Measurements from ENCODE around the gene RHOF.

The RHOF gene

GRCh38 chr12:121776190-121777098 lies 17.0 kb downstream of the RHOF start:
- peak; percentile 71 for DNase-seq (ENCODE audit: low read depth in 2 of 2)
- TF ChIP-seq, protein P1, sequence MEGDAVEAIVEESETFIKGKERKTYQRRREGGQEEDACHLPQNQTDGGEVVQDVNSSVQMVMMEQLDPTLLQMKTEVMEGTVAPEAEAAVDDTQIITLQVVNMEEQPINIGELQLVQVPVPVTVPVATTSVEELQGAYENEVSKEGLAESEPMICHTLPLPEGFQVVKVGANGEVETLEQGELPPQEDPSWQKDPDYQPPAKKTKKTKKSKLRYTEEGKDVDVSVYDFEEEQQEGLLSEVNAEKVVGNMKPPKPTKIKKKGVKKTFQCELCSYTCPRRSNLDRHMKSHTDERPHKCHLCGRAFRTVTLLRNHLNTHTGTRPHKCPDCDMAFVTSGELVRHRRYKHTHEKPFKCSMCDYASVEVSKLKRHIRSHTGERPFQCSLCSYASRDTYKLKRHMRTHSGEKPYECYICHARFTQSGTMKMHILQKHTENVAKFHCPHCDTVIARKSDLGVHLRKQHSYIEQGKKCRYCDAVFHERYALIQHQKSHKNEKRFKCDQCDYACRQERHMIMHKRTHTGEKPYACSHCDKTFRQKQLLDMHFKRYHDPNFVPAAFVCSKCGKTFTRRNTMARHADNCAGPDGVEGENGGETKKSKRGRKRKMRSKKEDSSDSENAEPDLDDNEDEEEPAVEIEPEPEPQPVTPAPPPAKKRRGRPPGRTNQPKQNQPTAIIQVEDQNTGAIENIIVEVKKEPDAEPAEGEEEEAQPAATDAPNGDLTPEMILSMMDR (IDR thresholded peaks at IDR 0.05; ENCODE audit: low read depth, low read length) = peak; percentile 88
- H3K4me3 ChIP-seq (replicated peaks in 1 of 2; ENCODE audit: low read depth in 2 of 2, low read length in 2 of 2) = no peak overlapping the region

DNA sequence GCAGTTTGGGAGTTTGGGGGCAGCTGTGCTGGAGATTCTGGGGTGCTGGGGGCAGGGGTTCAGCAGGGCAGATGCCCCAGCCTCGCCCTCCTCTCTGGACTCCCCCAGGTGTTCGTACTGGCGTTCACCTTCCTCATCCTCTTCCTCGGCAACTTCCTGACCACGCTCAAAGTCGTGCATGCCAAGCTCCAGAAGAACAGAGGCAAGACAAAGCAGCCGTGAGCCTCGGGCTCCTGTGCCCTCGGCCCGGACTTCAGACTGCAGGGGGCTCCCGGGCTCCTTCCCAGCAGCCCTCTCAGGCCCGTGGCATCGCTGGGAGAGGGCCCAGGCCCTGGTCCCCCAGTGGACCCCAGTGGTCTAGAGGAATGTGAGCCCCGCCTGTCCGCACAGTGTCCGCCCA lies 18.0 kb downstream of the RHOF start:
- TF ChIP-seq, protein P1 (IDR thresholded peaks at IDR 0.05; ENCODE audit: low read depth, low read length) = no peak
- DNase-seq (ENCODE audit: low read depth in 2 of 2) = no peak
- H3K4me3 ChIP-seq (replicated peaks in 1 of 2; ENCODE audit: low read depth in 2 of 2, low read length in 2 of 2) = no peak overlapping the region

DNA sequence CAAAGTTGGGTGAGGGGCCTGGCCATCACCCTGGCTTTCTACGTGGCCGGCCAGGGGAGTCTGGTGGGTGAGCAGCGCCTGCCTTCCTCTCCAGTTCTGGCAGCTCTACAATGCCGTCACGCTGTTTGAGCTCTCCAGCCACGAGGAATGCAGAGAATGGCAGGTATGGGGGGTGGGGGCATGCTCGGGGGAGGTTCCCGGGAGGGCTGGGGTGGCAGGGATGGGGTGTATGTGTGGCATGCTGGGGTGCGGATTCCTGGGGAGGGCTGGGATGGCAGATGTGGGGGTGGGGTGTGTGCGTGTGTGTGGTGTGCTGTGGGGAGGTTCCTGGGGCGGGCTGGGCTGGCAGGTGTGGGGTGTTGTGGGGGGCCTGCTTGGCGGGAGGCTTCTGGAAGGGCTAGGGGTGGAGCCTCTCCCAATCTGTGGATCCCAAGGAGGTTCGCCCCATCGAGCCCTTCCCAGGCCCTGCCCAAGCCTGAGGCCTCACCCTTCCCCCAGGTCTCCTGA lies 18.5 kb downstream of the RHOF start:
- no peak for DNase-seq (ENCODE audit: low read depth in 2 of 2)
- H3K4me3 ChIP-seq (replicated peaks in 1 of 2; ENCODE audit: low read depth in 2 of 2, low read length in 2 of 2) = no peak overlapping the region
- TF ChIP-seq, protein P1 (IDR thresholded peaks at IDR 0.05; ENCODE audit: low read depth, low read length) = no peak

GRCh38 chr12:121773011-121773777 lies 20.3 kb downstream of the RHOF start:
- peak; percentile 71 to 73 for DNase-seq (ENCODE audit: low read depth in 2 of 2)
- TF ChIP-seq, protein P1 (IDR thresholded peaks at IDR 0.05; ENCODE audit: low read depth, low read length) = peak; percentile 83
- no peak overlapping the region for H3K4me3 ChIP-seq (replicated peaks in 1 of 2; ENCODE audit: low read depth in 2 of 2, low read length in 2 of 2)

GRCh38 chr12:121770813-121771625 lies 22.5 kb downstream of the RHOF start:
- H3K4me3 ChIP-seq (replicated peaks in 1 of 2; ENCODE audit: low read depth in 2 of 2, low read length in 2 of 2) = no peak overlapping the region
- TF ChIP-seq, protein P1 (IDR thresholded peaks at IDR 0.05; ENCODE audit: low read depth, low read length) = no peak
- no peak for DNase-seq (ENCODE audit: low read depth in 2 of 2)

DNA sequence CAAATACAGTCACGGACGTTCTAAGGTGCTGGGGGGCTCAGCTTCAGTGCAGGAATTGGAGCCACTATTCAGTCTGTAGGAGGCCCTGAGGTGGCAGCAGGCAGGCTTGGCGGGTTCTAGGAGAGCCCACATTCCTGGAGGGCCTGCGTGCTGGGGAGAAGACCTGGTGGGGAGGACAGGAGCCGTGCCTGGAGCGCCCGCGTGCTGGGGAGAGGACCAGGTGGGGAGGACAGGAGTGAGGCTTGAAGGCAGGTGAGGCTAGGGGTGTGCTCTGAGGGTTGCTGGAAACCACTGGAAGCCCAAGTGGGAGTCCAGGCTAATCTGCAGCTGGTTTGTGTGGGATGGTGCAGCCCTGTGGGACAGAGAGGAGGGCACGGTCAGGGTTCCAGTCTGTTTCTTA lies 23.1 kb downstream of the RHOF start:
- H3K4me3 ChIP-seq (replicated peaks in 1 of 2; ENCODE audit: low read depth in 2 of 2, low read length in 2 of 2) = no peak overlapping the region
- TF ChIP-seq, protein P1 (IDR thresholded peaks at IDR 0.05; ENCODE audit: low read depth, low read length) = no peak
- DNase-seq (ENCODE audit: low read depth in 2 of 2) = no peak
